Esophagus muscularis mucosa (tissue), 3 donors: ENCODE measurements around the gene TMEM271.

Experiments used
- POLR2A ChIP-seq: fragments of 450-650 bp; IDR thresholded peaks from one replicate; pipeline ENCODE4 v1.6.1; 2017; ENCODE audit warnings: antibody characterized with exemption, moderate library complexity, mild to moderate bottlenecking, low read depth
- TF ChIP-seq, protein P1 (sequence below), 3 experiments: fragments of 200-600 bp in 2 of 3; fragments of 450-650 bp in 1 of 3; sonication (generic) in 2 of 3; IDR thresholded peaks; one replicate each; pipeline ENCODE4 v1.5.1; 2017 to 2019; ENCODE audit warnings: antibody characterized with exemption in 3 of 3, mild to moderate bottlenecking in 2 of 3, moderate library complexity in 1 of 3

DNA sequence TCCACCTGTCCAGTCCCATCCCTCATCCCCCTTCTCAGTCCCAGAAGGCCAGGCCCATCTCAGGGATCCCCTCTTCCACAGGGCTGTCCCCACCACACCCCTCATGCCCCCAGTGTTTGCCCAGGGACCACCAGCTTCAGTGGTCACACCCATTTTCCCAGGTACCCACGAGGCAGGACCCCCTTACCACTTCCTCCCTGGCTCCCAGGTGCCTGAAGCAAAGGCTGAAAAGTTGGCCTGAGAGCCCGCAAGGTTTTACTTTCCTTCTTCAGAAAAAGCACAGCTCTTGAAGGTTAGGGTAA, 7.8 kb downstream of the TMEM271 start:
- TF ChIP-seq POLR2A: no peak
- TF ChIP-seq, protein P1, sequence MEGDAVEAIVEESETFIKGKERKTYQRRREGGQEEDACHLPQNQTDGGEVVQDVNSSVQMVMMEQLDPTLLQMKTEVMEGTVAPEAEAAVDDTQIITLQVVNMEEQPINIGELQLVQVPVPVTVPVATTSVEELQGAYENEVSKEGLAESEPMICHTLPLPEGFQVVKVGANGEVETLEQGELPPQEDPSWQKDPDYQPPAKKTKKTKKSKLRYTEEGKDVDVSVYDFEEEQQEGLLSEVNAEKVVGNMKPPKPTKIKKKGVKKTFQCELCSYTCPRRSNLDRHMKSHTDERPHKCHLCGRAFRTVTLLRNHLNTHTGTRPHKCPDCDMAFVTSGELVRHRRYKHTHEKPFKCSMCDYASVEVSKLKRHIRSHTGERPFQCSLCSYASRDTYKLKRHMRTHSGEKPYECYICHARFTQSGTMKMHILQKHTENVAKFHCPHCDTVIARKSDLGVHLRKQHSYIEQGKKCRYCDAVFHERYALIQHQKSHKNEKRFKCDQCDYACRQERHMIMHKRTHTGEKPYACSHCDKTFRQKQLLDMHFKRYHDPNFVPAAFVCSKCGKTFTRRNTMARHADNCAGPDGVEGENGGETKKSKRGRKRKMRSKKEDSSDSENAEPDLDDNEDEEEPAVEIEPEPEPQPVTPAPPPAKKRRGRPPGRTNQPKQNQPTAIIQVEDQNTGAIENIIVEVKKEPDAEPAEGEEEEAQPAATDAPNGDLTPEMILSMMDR (IDR thresholded peaks at IDR 0.05): no peak
